ENCODE results near the gene ZNF775.

ZNF775 gene
- 1.9 to 7.4 (median 3.5) reads per million in 3 experiments for total RNA-seq

GRCh38 chr7:150378853-150379440, at the start of gene ZNF775:
TSS of gene ZNF775 (plus strand) at chr7:150379330. CDS start at chr7:150388471, 9,141 bp downstream.
- peak; percentile 91 for DNase-seq

- DNase-seq, result no peak
Observed at GRCh38 chr7:150329331-150330120, 49.6 kb upstream of the ZNF775 start.

- no peak for DNase-seq
Observed at GRCh38 chr7:150330211-150330885, 48.8 kb upstream of the ZNF775 start.

GRCh38 chr7:150332852-150333635, 46.1 kb upstream of the ZNF775 start:
- no peak for DNase-seq

DNA sequence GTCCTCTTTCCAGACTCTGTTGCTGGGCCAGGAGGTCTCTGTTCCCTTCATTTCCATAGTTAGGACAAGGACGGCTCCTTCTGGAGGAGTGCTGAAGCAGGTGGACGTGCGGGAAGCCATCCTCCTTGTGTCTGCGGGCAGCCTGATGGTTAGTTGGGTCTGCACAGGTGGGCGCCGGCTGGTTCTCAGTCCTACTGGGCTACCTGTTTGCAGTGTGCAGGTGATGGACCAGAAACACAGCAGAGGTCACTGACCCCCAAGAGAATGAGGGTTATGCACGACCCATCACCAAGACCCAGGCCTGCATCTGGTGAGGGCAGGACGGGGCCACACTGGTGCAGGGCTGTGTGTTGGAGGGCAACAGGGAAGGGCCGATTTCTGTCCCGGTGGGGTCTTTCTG, 45.5 kb upstream of the ZNF775 start:
- DNase-seq, result no peak

DNA sequence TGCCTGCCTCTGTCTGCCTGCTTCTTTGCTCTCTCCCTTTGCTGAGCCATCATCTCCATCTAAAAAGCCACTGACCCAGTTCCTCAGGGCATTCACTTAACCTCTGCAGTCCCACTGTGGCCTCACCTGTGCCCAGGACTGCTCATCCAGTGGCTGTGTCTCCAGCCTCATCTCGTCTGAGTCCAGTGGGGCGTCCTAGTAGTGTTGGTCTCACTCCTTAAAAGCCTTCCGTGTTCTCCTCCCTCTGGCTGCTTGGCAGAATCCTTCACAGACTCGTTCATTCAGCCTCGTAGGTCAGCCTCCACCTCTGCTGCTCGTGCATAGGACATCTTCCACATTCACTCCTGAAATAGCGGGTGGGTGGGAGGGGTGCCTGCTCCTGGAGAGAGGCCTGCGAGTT, 45.0 kb upstream of the ZNF775 start:
- no peak for DNase-seq

DNA sequence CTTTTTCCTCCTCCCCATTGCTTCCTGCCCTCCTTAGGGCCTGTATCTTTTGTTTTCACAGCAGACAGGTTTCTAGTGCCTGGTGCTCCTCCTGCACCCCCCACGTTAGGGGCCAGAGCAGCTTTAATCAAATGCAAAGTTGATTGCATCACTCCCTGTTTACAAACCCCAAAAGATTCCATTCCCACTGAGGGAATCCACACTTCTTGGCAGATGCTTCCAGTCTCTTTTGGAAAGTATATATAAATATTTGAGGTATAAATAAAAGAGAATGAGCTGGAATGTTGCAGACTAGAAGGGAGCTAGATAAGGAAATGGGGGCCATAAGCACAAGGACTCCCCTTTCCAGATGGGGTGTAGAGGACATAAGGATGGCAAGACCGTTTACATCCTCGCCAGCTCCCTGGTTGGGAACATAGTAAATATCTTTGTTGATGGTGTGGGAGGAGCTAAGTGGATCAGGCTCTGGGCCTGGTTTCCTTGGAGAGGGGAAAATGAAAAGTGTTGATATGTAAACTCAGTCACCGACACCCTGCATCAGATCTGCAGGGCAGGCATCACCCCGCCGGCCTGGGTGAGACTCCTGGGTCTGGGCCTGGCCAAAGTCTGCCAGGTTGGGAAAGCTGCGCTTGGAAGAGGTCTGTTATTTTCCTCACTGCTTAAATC, 43.9 kb upstream of the ZNF775 start:
- DNase-seq, result no peak

DNA sequence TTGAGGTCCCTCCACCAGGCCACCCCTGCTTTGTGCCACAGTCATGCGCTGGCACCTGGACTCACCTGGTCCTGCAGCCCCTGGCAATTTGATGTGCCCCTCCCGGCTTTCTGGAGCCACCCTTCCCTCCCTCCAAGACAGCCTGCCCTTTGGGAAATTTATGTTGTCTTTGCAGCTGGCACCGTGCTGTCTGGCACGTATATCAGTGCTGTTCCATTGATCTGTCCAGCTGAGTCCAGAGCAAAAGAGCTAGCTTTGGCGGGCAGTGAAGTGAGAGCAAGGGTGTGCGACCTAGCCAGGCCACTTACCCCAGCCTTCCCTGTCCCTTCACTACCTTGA, 43.4 kb upstream of the ZNF775 start:
- no peak for DNase-seq

GRCh38 chr7:150336746-150337145, 42.4 kb upstream of the ZNF775 start:
- no peak for DNase-seq

- DNase-seq, result no peak
Observed at GRCh38 chr7:150337179-150337578, 42.0 kb upstream of the ZNF775 start.

- DNase-seq, result no peak
Observed at GRCh38 chr7:150337659-150338081, 41.5 kb upstream of the ZNF775 start.

DNA sequence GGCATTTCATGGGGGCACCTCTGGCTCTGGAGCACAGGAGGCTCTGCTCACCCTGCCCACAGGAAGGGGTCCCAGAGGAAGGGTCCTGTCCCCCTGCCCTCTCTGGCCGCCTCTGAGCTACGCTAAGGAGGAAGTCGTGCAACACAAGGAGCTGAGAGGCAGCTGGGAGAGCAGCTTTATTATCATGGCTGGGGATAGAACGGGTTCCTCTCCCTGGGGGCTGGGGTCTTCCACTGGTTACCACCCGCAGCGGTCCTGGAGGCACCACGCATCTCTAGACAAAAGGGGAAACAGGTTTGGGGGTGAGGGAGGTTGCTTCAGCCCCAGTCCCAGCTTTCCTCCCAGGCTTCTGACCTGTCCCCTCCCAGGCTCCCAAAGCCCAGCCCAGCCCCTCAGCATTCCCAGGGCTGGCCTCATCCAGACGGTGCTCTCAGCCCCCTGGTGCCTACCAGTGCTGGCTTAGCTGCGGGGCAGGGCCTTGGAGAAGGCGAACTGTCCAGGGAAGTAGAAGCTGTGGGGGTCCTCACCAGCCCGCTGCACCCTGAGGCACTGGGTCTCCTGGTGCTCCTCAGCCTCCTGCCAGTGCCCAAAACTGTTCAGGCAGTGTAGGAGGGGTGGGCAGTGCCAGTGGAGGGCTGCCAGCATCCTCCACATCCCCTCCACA, 40.8 kb upstream of the ZNF775 start:
- no peak for DNase-seq

- DNase-seq, result no peak
Observed at GRCh38 chr7:150339409-150339809, 39.7 kb upstream of the ZNF775 start.

GRCh38 chr7:150340024-150340749, 38.9 kb upstream of the ZNF775 start:
- DNase-seq, result no peak

- DNase-seq, result no peak
Observed at GRCh38 chr7:150340875-150341262, 38.3 kb upstream of the ZNF775 start.

DNA sequence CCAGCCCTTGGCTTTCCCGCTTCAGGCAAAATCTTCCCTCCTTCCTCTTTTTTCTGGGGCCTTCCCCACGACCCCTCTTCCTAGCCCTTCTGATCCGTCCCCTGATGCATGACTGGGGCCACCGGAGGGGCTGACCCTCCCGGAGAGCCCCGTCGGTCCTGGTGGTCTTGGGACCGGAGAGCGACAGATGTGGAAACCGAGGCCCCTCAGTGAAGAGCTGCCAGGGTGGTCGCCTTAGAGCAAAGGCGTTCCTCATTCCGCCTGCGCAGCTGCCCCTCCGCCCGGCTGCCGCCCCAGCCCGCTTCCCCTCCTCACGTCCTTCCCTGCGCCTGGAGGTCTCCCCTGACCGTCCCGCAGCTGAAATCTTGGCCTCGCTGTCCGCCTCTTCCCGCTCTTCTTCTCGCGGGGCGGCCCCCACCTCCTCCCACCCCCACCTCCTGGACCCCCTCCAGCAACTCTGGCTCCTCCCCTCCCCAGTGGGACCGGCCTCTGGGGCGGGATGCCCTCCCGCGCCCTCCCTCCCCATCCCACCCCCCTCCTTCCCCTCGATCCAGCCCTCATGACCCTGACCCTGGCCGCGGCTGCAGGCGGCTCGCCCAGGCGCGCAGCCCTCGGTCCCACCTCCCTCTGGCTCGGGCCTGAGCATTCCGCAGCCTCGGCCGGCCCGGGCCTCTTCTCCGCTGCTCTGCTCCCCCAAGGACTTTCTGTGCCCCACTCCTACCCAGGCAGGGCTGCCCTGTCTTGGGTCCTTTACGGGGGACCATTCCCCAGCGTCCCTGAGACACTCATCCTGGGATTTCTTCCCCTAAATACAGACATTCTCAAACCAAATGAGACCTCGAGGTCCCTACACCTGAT, 37.6 kb upstream of the ZNF775 start, which contains the start of gene RARRES2:
RARRES2 (minus strand) TSS at position 367 of the 858 bp plus-strand sequence. CDS start 1,020 bp downstream, outside the sequence.
- DNase-seq, result no peak

GRCh38 chr7:150342121-150342408, 37.1 kb upstream of the ZNF775 start:
- DNase-seq, result no peak

DNA sequence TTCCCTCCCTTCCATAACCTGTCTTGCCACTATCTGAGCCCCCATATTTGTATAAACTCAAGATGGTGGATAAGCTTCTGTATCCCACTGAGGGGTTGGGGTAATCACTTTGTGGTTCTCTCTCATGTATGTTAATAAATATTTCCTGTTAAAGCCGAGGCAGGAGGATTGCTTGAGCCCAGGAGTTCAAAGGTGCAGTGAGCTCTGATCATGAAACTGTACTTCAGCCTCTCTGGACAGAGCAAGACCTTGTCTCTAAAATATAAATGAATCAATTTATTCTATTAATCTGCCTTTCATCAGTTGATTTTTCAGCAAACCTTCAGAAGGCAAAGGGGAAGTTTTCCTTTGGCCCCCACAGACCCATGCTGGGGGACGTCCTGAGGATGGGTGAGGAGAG, 35.9 kb upstream of the ZNF775 start:
- DNase-seq, result no peak

- no peak for DNase-seq
Observed at GRCh38 chr7:150344299-150344698, 34.8 kb upstream of the ZNF775 start.

GRCh38 chr7:150345012-150345411, 34.1 kb upstream of the ZNF775 start:
- DNase-seq, result no peak
